ENCODE results near the gene CCBE1.

DNA sequence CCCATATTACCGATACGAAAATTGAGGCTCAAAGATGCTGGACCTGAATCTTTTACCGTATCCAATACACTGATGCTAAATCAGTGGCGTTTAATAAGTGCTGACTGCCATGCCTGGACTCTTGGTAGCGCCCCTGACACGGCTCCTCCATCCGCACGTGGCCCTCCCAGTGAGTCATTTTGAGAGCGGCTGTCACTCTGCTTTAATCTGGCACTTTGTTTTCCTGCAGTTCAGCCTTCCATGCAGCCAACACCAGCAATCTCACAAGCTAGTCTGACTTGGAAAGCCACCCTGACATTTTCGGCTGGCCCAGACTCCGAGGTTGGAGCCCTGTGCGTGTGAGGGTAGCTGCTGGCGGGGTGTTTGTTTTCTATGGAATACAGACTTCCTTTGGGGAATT is 183.0 kb downstream of the CCBE1 start:
- TF ChIP-seq ZNF274 (IDR thresholded peaks at IDR 0.05; ENCODE audit: low read depth, low read length) (no peak), YY1 (IDR thresholded peaks at IDR 0.05; ENCODE audit: insufficient read depth, insufficient read length) (no peak), SUZ12 (IDR thresholded peaks at IDR 0.05; ENCODE audit: extremely low read depth, insufficient read depth, insufficient read length) (no peak)

All from NT2/D1 (cell line).